ENCODE data around the gene ZFAND6. TPM values are rescaled to one million over a fixed set of nuclear protein-coding genes. Genes with fewer than 3 reads are reported as not detected.

The ZFAND6 gene
- total RNA-seq, 4 donors from 2014 or later: 71.1 to 102 (median 82.5) TPM

GRCh38 chr15:80026754-80027153, 32.7 kb upstream of the ZFAND6 start:
- H3K27ac ChIP-seq: no peak overlapping the region
- DNase-seq: no peak
- no peaks in the 10 kb centered on the region for H3K27me3 ChIP-seq
- H3K4me3 ChIP-seq: no peak overlapping the region
- intact Hi-C loops (cut with DNase I): no loop called here
- no peaks in the 10 kb centered on the region for H3K36me3 ChIP-seq
- H3K9me3 ChIP-seq: no peaks in the 10 kb centered on the region
- WGBS, 2 donors: 53 to 79% methylated on average over 4 of the region's 4 CpGs
- no peak for TF ChIP-seq CTCF (IDR thresholded peaks at IDR 0.05)
- TF ChIP-seq POLR2A (IDR thresholded peaks at IDR 0.05): no peak
- peaks cover 0 to 5% (median 0%) of the 10 kb centered on the region in 3 donors for H3K4me1 ChIP-seq

DNA sequence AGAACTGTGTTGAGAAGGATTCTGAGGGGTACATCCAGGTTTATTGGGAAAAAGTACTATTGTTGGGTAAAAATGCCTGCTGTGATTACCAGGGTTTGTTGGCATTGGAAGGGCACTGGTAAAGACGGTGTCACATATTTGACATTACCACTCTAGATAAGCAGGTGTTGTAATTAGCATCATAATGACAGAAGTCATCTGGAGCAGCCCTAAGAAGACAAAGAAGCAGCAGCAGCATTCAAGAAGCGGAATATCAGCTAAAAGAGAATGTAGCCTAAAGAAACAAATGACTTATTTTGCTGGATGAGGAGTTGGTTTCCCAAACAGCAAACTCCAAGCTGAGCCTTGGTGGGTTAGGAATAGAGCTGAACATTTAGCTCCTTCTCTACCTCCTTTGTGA, 30.5 kb upstream of the ZFAND6 start:
- Histone ChIP-seq H3K27ac (no peak overlapping the region), H3K27me3 (no peaks in the 10 kb centered on the region), H3K36me3 (no peaks in the 10 kb centered on the region), H3K9me3 (no peaks in the 10 kb centered on the region), H3K4me1 (peaks cover 6 to 21% (median 8%) of the 10 kb centered on the region in 3 donors), H3K4me3 (no peak overlapping the region)
- TF ChIP-seq CTCF (IDR thresholded peaks at IDR 0.05): no peak
- no peak for TF ChIP-seq POLR2A (IDR thresholded peaks at IDR 0.05)
- DNase-seq: no peak
- WGBS, 2 donors: 79 to 86% methylated on average over 2 of the region's 2 CpGs
- intact Hi-C loops (cut with DNase I): no loop called here

DNA sequence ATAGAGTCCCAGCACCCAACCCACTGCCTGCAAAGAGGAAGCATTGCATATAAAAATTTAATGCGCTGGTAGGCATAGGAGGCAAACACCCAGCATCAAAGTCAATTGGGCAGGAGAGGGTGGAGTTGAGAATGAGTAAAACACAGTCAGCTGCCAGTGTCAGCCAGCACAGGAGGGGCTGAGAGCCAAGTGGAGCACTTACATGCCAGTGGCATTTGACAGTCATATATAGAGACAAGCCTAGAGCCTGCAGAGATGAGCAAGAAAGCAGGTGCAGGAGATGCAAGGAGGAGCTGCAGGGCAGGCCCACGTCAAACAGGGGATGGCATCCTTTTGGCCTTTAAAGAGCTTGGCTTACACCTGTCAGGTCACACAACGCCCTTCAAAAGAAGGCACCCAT, 27.6 kb upstream of the ZFAND6 start:
- Histone ChIP-seq H3K4me1 (peaks cover 6 to 21% (median 8%) of the 10 kb centered on the region in 3 donors), H3K27ac (no peak overlapping the region), H3K4me3 (no peak overlapping the region), H3K36me3 (no peaks in the 10 kb centered on the region), H3K27me3 (no peaks in the 10 kb centered on the region), H3K9me3 (no peaks in the 10 kb centered on the region)
- 35 to 53% methylated on average over 3 of the region's 3 CpGs for whole genome bisulfite sequencing, 2 donors
- intact Hi-C loops (cut with DNase I): no loop called here
- DNase-seq: no peak
- TF ChIP-seq CTCF (IDR thresholded peaks at IDR 0.05) (no peak), POLR2A (IDR thresholded peaks at IDR 0.05) (no peak)

DNA sequence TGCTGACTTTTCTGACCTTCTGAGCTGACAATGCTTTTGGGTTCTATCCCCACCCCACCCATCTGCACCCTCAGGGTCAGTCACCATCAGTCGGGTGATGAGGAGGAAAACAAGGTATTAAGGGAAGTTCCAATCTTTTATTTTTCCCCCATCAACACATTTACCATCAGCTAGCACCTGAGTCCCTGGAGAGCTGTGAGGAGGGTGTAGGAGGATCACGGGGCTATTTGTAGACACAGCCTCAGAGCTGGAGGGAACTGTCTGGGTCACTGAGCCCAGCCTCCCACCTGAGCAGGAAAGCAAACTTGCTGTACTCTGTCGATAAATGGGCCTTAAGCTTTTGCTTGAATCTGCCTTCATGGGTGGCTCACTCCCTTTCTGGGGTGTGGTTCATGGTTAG, 24.8 kb upstream of the ZFAND6 start:
- Histone ChIP-seq H3K4me1 (peaks cover 6 to 21% (median 8%) of the 10 kb centered on the region in 3 donors), H3K27ac (no peak overlapping the region), H3K4me3 (no peak overlapping the region), H3K36me3 (no peaks in the 10 kb centered on the region), H3K9me3 (no peaks in the 10 kb centered on the region), H3K27me3 (no peaks in the 10 kb centered on the region)
- no peak for DNase-seq
- intact Hi-C loops (cut with DNase I): no loop called here
- WGBS, 2 donors: 59 to 86% methylated on average over 3 of the region's 3 CpGs
- no peak for TF ChIP-seq POLR2A (IDR thresholded peaks at IDR 0.05)
- no peak for TF ChIP-seq CTCF (IDR thresholded peaks at IDR 0.05)

- H3K36me3 ChIP-seq: no peaks in the 10 kb centered on the region
- TF ChIP-seq POLR2A (IDR thresholded peaks at IDR 0.05) (no peak), CTCF (IDR thresholded peaks at IDR 0.05) (no peak)
- peaks cover 6 to 21% (median 8%) of the 10 kb centered on the region in 3 donors for H3K4me1 ChIP-seq
- H3K27ac ChIP-seq: no peak overlapping the region
- H3K9me3 ChIP-seq: no peaks in the 10 kb centered on the region
- DNase-seq: no peak
- H3K4me3 ChIP-seq: no peak overlapping the region
- intact Hi-C loops (cut with DNase I): no loop called here
- WGBS, 2 donors: 78 to 100% methylated on average over 1 of the region's 1 CpG
- H3K27me3 ChIP-seq: no peaks in the 10 kb centered on the region
Measured at GRCh38 chr15:80036071-80036470, 23.4 kb upstream of the ZFAND6 start.

All from esophagus squamous epithelium (tissue), 5 donors.